ENCODE data around the gene NXNL1. TPM values are rescaled to one million over a fixed set of nuclear protein-coding genes. Genes with fewer than 3 reads are reported as not detected.
A peak's percentile ranks its signal among the peaks of the same experiment; 100 is the strongest.

Gene NXNL1
- total RNA-seq, 1 experiment from 2014 or later, result not detected

DNA sequence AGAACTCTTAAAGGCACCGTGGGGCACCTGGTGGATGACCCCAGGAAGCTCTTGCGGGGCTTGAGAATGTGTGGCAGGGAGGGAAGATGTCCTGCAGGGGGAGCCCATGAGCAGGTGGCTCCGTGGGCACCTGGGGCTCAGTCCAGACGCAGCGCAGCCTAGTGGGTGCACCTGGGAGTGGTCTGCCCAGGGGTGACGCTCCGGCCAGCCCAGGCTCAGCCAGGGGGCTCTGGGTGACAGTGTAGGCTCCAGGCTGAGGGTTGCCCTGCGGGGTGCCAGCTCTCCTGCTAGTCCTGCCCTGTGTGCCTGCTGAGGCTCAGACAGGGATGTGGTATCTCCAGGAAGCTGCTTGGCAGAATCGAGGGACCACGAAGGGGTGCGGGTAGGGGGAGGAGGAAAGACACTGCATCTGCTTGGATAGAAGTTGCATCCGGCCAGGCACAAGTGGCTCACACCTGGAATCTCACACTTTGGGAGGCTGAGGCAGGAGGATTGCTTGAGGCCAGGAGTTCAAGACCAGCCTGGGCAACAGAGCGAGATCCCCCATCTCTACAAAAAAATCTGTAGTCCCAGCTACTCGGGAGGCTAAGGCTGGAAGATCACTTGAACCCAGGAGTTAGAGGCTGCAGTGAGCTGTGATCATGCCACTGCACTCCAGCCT is 35.7 kb upstream of the NXNL1 start (continued):
- TF ChIP-seq, protein P1, sequence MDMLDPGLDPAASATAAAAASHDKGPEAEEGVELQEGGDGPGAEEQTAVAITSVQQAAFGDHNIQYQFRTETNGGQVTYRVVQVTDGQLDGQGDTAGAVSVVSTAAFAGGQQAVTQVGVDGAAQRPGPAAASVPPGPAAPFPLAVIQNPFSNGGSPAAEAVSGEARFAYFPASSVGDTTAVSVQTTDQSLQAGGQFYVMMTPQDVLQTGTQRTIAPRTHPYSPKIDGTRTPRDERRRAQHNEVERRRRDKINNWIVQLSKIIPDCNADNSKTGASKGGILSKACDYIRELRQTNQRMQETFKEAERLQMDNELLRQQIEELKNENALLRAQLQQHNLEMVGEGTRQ (CRISPR knock-in tag; IDR thresholded peaks at IDR 0.05), result peak; percentile 13; the same call in 1 of the 2 replicates

DNA sequence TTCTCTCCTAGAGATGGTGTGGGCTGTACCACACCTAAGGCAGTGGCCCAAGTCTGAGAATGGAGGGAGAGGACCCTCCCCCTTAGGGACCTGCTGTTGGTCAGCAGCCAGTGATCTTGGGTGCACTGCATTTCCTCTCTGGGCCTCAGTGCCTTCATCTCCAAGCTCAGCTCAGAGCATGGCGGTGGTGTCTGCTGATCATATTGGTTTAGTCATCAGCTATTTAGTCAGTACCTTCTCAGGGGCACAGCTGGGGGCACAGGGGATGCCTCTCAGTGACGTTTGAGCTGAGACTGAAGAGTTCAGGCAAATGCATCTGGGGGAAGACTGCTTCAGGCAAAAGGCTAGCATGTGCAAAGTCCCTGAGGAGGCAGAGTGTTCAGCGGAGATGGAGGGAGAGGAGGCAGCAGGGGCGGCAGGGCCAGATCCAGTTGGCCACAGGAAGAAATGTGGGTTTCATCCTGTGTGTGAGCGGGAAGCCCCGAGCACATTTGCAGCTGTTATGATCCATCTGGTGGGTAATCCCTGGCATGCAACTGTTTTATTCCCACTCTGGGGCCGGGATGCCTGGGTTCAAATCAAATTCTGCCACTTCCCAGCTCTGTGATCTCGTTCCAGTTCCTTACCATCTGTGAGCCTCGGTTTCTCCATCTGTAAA is 35.0 kb upstream of the NXNL1 start:
- CTCF ChIA-PET, result interaction anchor here (0.5 to 4.1 kb wide), 64 partner anchors 8 to 437 kb away, joined by 3 to 84 read pairs (median 5); partner anchors contain the start of genes BABAM1, BST2, CCDC124 and MVB12A
- Mint-ChIP-seq H3K27ac (no peak overlapping the region), H3K4me3 (no peak overlapping the region), H3K4me1 (peaks cover 16% of the 10 kb centered on the region), H3K9me3 (no peaks in the 10 kb centered on the region), H3K27me3 (ENCODE audit: low read depth) (peaks cover 23% of the 10 kb centered on the region), H3K36me3 (no peaks in the 10 kb centered on the region)
- TF ChIP-seq TP53 (CRISPR knock-in tag; IDR thresholded peaks at IDR 0.05), result no peak
- no peak for TF ChIP-seq JUN (CRISPR knock-in tag; IDR thresholded peaks at IDR 0.05)
- TF ChIP-seq, protein P1 (CRISPR knock-in tag; IDR thresholded peaks at IDR 0.05), result 0 out of 2 replicates have a peak, but pooled peaks have one; percentile 0
- POLR2A ChIA-PET, result interaction anchor here (0.6 to 1.5 kb wide), 2 partner anchors 15 to 72 kb away, joined by 3 to 4 read pairs; no protein-coding TSS in a partner anchor
- no peak for DNase-seq (ENCODE audit: low spot score)
- ATAC-seq, result no peak

DNA sequence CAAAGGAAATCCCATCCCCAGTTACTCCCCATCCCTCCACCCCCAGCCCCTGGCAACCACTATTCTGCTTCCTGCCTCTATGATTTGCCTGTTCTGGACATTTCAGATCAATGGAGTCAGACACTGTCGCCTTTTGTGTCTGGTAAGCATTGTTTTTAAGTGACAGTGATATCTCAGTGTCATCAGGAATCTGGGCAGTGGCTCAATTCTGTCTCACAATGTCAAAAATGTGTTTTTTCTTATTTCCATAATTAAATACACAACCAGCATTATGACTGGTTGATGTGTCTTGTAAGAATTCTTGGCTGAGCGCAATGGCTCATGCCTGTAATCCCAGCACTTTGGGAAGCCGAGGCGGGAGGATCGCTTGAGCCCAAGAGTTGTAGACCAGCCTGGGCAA is 30.6 kb upstream of the NXNL1 start:
- TF ChIP-seq ZNF138 (CRISPR knock-in tag; conservative IDR thresholded peaks at IDR 0.05), result no peak
- TF ChIP-seq NR2C2 (CRISPR knock-in tag; IDR thresholded peaks at IDR 0.05), result no peak
- TF ChIP-seq ZNF396 (CRISPR knock-in tag; IDR thresholded peaks at IDR 0.05; ENCODE audit: borderline replicate concordance), result no peak
- no peak for TF ChIP-seq CREB1 (CRISPR knock-in tag; IDR thresholded peaks at IDR 0.05)
- TF ChIP-seq ESRRA (CRISPR knock-in tag; IDR thresholded peaks at IDR 0.05; ENCODE audit: borderline replicate concordance), result no peak
- TF ChIP-seq, protein P2, sequence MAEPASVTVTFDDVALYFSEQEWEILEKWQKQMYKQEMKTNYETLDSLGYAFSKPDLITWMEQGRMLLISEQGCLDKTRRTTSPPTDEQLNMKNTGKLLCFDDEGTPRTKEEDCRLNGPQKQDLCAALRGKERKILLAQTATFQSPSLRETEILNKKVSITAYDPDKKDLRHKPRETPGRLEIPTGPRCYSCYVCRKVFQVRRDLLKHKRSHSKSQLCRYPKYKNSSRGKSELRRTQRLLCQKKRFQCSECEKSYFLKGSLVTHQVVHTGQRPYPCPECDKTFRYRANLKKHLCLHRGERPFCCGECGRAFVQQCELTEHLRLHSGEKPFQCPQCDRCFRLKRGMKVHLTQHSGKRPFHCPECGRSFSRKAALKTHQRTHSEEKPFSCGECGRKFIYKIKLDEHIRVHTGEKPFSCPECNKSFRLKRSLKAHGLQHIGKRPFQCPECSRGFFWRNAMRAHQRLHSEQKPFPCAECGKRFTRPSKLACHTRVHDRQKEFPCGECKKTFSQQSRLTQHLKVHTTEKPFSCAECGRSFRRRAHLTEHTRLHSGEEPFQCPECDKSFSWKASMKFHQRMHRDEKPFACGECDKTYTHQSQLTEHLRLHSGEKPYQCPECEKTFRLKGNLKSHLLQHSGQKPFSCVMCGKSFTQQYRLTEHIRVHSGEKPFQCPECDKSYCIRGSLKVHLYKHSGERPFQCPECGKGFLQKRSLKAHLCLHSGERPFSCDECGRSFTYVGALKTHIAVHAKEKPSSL (CRISPR knock-in tag; conservative IDR thresholded peaks at IDR 0.05), result no peak
- TF ChIP-seq, protein P3, sequence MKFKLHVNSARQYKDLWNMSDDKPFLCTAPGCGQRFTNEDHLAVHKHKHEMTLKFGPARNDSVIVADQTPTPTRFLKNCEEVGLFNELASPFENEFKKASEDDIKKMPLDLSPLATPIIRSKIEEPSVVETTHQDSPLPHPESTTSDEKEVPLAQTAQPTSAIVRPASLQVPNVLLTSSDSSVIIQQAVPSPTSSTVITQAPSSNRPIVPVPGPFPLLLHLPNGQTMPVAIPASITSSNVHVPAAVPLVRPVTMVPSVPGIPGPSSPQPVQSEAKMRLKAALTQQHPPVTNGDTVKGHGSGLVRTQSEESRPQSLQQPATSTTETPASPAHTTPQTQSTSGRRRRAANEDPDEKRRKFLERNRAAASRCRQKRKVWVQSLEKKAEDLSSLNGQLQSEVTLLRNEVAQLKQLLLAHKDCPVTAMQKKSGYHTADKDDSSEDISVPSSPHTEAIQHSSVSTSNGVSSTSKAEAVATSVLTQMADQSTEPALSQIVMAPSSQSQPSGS (CRISPR knock-in tag; IDR thresholded peaks at IDR 0.05; ENCODE audit: borderline replicate concordance, low read depth), result no peak
- no peak for TF ChIP-seq GABPB1 (CRISPR knock-in tag; IDR thresholded peaks at IDR 0.05)
- TF ChIP-seq, protein P4, sequence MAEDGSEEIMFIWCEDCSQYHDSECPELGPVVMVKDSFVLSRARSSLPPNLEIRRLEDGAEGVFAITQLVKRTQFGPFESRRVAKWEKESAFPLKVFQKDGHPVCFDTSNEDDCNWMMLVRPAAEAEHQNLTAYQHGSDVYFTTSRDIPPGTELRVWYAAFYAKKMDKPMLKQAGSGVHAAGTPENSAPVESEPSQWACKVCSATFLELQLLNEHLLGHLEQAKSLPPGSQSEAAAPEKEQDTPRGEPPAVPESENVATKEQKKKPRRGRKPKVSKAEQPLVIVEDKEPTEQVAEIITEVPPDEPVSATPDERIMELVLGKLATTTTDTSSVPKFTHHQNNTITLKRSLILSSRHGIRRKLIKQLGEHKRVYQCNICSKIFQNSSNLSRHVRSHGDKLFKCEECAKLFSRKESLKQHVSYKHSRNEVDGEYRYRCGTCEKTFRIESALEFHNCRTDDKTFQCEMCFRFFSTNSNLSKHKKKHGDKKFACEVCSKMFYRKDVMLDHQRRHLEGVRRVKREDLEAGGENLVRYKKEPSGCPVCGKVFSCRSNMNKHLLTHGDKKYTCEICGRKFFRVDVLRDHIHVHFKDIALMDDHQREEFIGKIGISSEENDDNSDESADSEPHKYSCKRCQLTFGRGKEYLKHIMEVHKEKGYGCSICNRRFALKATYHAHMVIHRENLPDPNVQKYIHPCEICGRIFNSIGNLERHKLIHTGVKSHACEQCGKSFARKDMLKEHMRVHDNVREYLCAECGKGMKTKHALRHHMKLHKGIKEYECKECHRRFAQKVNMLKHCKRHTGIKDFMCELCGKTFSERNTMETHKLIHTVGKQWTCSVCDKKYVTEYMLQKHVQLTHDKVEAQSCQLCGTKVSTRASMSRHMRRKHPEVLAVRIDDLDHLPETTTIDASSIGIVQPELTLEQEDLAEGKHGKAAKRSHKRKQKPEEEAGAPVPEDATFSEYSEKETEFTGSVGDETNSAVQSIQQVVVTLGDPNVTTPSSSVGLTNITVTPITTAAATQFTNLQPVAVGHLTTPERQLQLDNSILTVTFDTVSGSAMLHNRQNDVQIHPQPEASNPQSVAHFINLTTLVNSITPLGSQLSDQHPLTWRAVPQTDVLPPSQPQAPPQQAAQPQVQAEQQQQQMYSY (CRISPR knock-in tag; IDR thresholded peaks at IDR 0.05), result no peak
- TF ChIP-seq, protein P5, sequence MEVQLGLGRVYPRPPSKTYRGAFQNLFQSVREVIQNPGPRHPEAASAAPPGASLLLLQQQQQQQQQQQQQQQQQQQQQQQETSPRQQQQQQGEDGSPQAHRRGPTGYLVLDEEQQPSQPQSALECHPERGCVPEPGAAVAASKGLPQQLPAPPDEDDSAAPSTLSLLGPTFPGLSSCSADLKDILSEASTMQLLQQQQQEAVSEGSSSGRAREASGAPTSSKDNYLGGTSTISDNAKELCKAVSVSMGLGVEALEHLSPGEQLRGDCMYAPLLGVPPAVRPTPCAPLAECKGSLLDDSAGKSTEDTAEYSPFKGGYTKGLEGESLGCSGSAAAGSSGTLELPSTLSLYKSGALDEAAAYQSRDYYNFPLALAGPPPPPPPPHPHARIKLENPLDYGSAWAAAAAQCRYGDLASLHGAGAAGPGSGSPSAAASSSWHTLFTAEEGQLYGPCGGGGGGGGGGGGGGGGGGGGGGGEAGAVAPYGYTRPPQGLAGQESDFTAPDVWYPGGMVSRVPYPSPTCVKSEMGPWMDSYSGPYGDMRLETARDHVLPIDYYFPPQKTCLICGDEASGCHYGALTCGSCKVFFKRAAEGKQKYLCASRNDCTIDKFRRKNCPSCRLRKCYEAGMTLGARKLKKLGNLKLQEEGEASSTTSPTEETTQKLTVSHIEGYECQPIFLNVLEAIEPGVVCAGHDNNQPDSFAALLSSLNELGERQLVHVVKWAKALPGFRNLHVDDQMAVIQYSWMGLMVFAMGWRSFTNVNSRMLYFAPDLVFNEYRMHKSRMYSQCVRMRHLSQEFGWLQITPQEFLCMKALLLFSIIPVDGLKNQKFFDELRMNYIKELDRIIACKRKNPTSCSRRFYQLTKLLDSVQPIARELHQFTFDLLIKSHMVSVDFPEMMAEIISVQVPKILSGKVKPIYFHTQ (CRISPR knock-in tag; IDR thresholded peaks at IDR 0.05), result no peak
- TF ChIP-seq RORB (CRISPR knock-in tag; IDR thresholded peaks at IDR 0.05), result no peak
- DNase-seq (ENCODE audit: low spot score) (no peak), ATAC-seq (no peak)
- Mint-ChIP-seq H3K4me3 (no peak overlapping the region), H3K27me3 (ENCODE audit: low read depth) (peaks cover 10% of the 10 kb centered on the region), H3K27ac (no peak overlapping the region), H3K9me3 (no peaks in the 10 kb centered on the region), H3K4me1 (peaks cover 21% of the 10 kb centered on the region), H3K36me3 (no peaks in the 10 kb centered on the region)
- ChIA-PET CTCF (interaction anchor here (0.6 to 1.2 kb wide), 3 partner anchors 73 to 114 kb away, joined by 3 to 4 read pairs (median 4); no protein-coding TSS in a partner anchor), POLR2A (no interaction called here)
